GM23338 (cell line): ENCODE results near the gene ARHGEF16. TPM values are rescaled to one million over a fixed set of nuclear protein-coding genes. Genes with fewer than 3 reads are reported as not detected.

ENCODE experiments used
- ATAC-seq: fragments of 200-7000 bp; cut with Tn5 transposase; 3 replicates; pipeline ENCODE4 v1.9.1; 2020
- DNase-seq: peaks from one replicate; pipeline ENCODE4 v3.0.0-alpha.2; 2015; ENCODE audit warnings: low spot score
- H2AFZ ChIP-seq: fragments of 200-600 bp; sonication (generic); 2 replicates; pipeline ENCODE4 v1.8.0; 2016; ENCODE audit warnings: antibody characterized with exemption, mild to moderate bottlenecking, moderate library complexity
- H3F3A ChIP-seq: fragments of 200-600 bp; sonication (generic); replicated peaks from 2 replicates; pipeline ENCODE4 v1.8.0; 2017; ENCODE audit warnings: antibody characterized with exemption, mixed run types, low read depth
- H3K27ac ChIP-seq: fragments of 200-600 bp; sonication (generic); 2 replicates; pipeline ENCODE4 v1.6.1; 2016; ENCODE audit warnings: low read depth
- H3K27me3 ChIP-seq: fragments of 200-600 bp; sonication (generic); 2 replicates; pipeline ENCODE4 v1.8.0; 2016; ENCODE audit warnings: mild to moderate bottlenecking, mixed run types, moderate library complexity; ENCODE audit not compliant: insufficient read depth
- H3K36me3 ChIP-seq: fragments of 200-600 bp; sonication (generic); 2 replicates; pipeline ENCODE4 v1.8.0; 2016; ENCODE audit warnings: mild to moderate bottlenecking; ENCODE audit not compliant: insufficient read depth
- H3K4me1 ChIP-seq: fragments of 200-600 bp; sonication (generic); 2 replicates; pipeline ENCODE4 v1.8.0; 2016; ENCODE audit warnings: mild to moderate bottlenecking, moderate library complexity; ENCODE audit not compliant: insufficient read depth
- H3K4me2 ChIP-seq: fragments of 200-600 bp; sonication (generic); 2 replicates; pipeline ENCODE4 v1.7.1; 2017; ENCODE audit warnings: mixed run types
- H3K4me3 ChIP-seq: fragments of 200-600 bp; sonication (generic); 2 replicates; pipeline ENCODE4 v1.6.1; 2016; ENCODE audit warnings: mixed run types
- H3K79me2 ChIP-seq: fragments of 200-600 bp; sonication (generic); replicated peaks from 2 replicates; pipeline ENCODE4 v1.8.0; 2017; ENCODE audit warnings: mild to moderate bottlenecking; ENCODE audit not compliant: insufficient read depth
- H3K9me2 ChIP-seq: fragments of 200-600 bp; sonication (generic); 2 replicates; pipeline ENCODE4 v1.8.0; 2017; ENCODE audit not compliant: insufficient read depth
- H4K20me1 ChIP-seq: fragments of 200-600 bp; sonication (generic); replicated peaks from 2 replicates; pipeline ENCODE4 v1.8.0; 2017; ENCODE audit warnings: mild to moderate bottlenecking; ENCODE audit not compliant: insufficient read depth
- H3K27ac Mint-ChIP-seq: 2 replicates; pipeline ENCODE4 v1.8.0; 2020; ENCODE audit warnings: inconsistent platforms, mild to moderate bottlenecking, moderate library complexity, mixed read lengths
- H3K27me3 Mint-ChIP-seq: 3 replicates; pipeline ENCODE4 v1.8.0; 2022; ENCODE audit warnings: low read depth, mild to moderate bottlenecking, moderate library complexity, mixed read lengths, inconsistent platforms; ENCODE audit not compliant: insufficient read depth, poor library complexity
- H3K36me3 Mint-ChIP-seq: 3 replicates; pipeline ENCODE4 v1.8.0; 2021; ENCODE audit warnings: low read depth, mild to moderate bottlenecking, inconsistent platforms, moderate library complexity, mixed read lengths
- H3K4me1 Mint-ChIP-seq: 3 replicates; pipeline ENCODE4 v1.8.0; 2020; ENCODE audit warnings: mild to moderate bottlenecking, inconsistent platforms, mixed read lengths
- H3K4me3 Mint-ChIP-seq: 3 replicates; pipeline ENCODE4 v1.8.0; 2021; ENCODE audit warnings: moderate library complexity, mild to moderate bottlenecking, inconsistent platforms, mixed read lengths
- H3K9me3 Mint-ChIP-seq: 3 replicates; pipeline ENCODE4 v1.8.0; 2020; ENCODE audit warnings: moderate library complexity, mild to moderate bottlenecking, inconsistent platforms, mixed read lengths
- CREB1 ChIP-seq: fragments of 250-450 bp; sonication (Bioruptor Pico); IDR thresholded peaks from 2 replicates; pipeline ENCODE4 v1.5.0; 2020; ENCODE audit warnings: low read depth, mild to moderate bottlenecking, moderate library complexity
- EZH2 ChIP-seq: fragments of 200-600 bp; sonication (generic); IDR thresholded peaks from one replicate; pipeline ENCODE4 v1.8.0; 2017; ENCODE audit warnings: antibody characterized with exemption, mild to moderate bottlenecking, low read depth; ENCODE audit not compliant: unreplicated experiment
- JUNB ChIP-seq: IDR thresholded peaks from one replicate; pipeline ENCODE4 v1.6.1; 2016; ENCODE audit warnings: antibody characterized with exemption; ENCODE audit not compliant: unreplicated experiment
- POLR2AphosphoS5 ChIP-seq: IDR thresholded peaks from 2 replicates; pipeline ENCODE4 v1.6.1; 2016; ENCODE audit warnings: antibody characterized with exemption, low read depth
- REST ChIP-seq: IDR thresholded peaks from one replicate; pipeline ENCODE4 v1.6.1; 2018; ENCODE audit warnings: antibody characterized with exemption; ENCODE audit not compliant: unreplicated experiment
- STAT1 ChIP-seq: IDR thresholded peaks from one replicate; pipeline ENCODE4 v1.6.1; 2016; ENCODE audit warnings: antibody characterized with exemption; ENCODE audit not compliant: unreplicated experiment
- ZNF114 ChIP-seq: fragments of 250-450 bp; sonication (Bioruptor Pico); IDR thresholded peaks from 2 replicates; pipeline ENCODE4 v1.5.0; 2020; ENCODE audit warnings: mild to moderate bottlenecking, moderate library complexity
- polyA plus RNA-seq: library from polyadenylated mRNA; unstranded; fragments of >200 nt; fragmentation: Nextera tagmentation; extraction: Ambion mirVana; gene quantifications from 2 replicates; pipeline ENCODE4 v1.2.1, GENCODE V29; 2016
- total RNA-seq: library from RNA; depleted of rRNA; stranded (reverse); fragments of >200 nt; shearing (Covaris generic); gene quantifications from 2 replicates; pipeline ENCODE4 v1.2.3, GENCODE V29; 2014
- TF ChIP-seq, protein P1 (sequence below): fragments of 250-450 bp; sonication (Bioruptor Pico); IDR thresholded peaks from 2 replicates; pipeline ENCODE4 v1.5.0; 2020; ENCODE audit warnings: mild to moderate bottlenecking, moderate library complexity

ARHGEF16 gene
- total and polyA plus RNA-seq, 2 experiments from 2014 or later = 12.2 to 29.3 TPM

DNA sequence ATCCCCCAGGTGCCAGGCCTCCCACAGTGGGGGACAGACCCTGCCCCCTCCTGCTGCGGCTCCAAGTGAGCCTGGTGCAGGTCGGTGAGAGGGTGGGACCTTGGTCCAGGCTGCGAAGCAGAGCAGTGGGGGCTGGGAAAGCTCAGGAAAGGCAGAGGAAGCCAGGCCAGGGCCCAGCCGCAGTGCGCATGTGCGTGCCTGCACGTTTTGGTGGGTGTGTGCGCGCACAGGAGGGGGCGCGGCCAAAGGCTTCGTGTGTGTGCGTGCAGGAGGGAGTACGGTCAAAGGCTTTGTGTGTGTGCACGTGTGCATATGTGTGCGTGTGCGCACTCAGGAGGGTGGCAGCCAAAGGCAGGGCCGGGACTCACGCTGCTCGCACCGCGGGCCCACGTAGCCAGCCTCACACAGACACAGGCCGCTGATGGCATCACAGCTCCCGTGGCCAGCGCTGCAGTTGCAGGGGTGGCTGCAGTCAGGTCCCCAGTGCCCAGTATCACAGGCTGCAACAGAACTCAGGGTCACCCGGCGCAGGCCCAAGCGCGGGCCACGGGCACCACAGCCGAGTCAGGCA is 45.9 kb downstream of the ARHGEF16 start:
- H2AFZ ChIP-seq = no peak overlapping the region
- H3K79me2 ChIP-seq = no peaks in the 10 kb centered on the region
- ATAC-seq (no peak), DNase-seq (no peak)
- H3K4me1 Mint-ChIP-seq = no peaks in the 10 kb centered on the region
- peaks cover 7% of the 10 kb centered on the region for H3K27me3 Mint-ChIP-seq
- H3K4me1 ChIP-seq = no peaks in the 10 kb centered on the region
- H4K20me1 ChIP-seq = no peaks in the 10 kb centered on the region; the same call in 1 of the 2 replicates
- H3K9me3 Mint-ChIP-seq = no peaks in the 10 kb centered on the region
- H3K27ac Mint-ChIP-seq = no peak overlapping the region
- no peaks in the 10 kb centered on the region for H3K27me3 ChIP-seq
- no peak overlapping the region for H3K4me3 Mint-ChIP-seq
- H3K4me2 ChIP-seq = no peak overlapping the region
- no peak overlapping the region for H3K27ac ChIP-seq
- no peaks in the 10 kb centered on the region for H3K9me2 ChIP-seq
- no peaks in the 10 kb centered on the region for H3K36me3 ChIP-seq
- no peaks in the 10 kb centered on the region for H3K36me3 Mint-ChIP-seq
- no peak for TF ChIP-seq POLR2AphosphoS5
- no peak for TF ChIP-seq STAT1
- no peak for TF ChIP-seq EZH2
- no peak for TF ChIP-seq ZNF114 (CRISPR knock-in tag)
- TF ChIP-seq CREB1 = no peak
- no peak for TF ChIP-seq JUNB
- no peak for TF ChIP-seq REST
- TF ChIP-seq, protein P1, sequence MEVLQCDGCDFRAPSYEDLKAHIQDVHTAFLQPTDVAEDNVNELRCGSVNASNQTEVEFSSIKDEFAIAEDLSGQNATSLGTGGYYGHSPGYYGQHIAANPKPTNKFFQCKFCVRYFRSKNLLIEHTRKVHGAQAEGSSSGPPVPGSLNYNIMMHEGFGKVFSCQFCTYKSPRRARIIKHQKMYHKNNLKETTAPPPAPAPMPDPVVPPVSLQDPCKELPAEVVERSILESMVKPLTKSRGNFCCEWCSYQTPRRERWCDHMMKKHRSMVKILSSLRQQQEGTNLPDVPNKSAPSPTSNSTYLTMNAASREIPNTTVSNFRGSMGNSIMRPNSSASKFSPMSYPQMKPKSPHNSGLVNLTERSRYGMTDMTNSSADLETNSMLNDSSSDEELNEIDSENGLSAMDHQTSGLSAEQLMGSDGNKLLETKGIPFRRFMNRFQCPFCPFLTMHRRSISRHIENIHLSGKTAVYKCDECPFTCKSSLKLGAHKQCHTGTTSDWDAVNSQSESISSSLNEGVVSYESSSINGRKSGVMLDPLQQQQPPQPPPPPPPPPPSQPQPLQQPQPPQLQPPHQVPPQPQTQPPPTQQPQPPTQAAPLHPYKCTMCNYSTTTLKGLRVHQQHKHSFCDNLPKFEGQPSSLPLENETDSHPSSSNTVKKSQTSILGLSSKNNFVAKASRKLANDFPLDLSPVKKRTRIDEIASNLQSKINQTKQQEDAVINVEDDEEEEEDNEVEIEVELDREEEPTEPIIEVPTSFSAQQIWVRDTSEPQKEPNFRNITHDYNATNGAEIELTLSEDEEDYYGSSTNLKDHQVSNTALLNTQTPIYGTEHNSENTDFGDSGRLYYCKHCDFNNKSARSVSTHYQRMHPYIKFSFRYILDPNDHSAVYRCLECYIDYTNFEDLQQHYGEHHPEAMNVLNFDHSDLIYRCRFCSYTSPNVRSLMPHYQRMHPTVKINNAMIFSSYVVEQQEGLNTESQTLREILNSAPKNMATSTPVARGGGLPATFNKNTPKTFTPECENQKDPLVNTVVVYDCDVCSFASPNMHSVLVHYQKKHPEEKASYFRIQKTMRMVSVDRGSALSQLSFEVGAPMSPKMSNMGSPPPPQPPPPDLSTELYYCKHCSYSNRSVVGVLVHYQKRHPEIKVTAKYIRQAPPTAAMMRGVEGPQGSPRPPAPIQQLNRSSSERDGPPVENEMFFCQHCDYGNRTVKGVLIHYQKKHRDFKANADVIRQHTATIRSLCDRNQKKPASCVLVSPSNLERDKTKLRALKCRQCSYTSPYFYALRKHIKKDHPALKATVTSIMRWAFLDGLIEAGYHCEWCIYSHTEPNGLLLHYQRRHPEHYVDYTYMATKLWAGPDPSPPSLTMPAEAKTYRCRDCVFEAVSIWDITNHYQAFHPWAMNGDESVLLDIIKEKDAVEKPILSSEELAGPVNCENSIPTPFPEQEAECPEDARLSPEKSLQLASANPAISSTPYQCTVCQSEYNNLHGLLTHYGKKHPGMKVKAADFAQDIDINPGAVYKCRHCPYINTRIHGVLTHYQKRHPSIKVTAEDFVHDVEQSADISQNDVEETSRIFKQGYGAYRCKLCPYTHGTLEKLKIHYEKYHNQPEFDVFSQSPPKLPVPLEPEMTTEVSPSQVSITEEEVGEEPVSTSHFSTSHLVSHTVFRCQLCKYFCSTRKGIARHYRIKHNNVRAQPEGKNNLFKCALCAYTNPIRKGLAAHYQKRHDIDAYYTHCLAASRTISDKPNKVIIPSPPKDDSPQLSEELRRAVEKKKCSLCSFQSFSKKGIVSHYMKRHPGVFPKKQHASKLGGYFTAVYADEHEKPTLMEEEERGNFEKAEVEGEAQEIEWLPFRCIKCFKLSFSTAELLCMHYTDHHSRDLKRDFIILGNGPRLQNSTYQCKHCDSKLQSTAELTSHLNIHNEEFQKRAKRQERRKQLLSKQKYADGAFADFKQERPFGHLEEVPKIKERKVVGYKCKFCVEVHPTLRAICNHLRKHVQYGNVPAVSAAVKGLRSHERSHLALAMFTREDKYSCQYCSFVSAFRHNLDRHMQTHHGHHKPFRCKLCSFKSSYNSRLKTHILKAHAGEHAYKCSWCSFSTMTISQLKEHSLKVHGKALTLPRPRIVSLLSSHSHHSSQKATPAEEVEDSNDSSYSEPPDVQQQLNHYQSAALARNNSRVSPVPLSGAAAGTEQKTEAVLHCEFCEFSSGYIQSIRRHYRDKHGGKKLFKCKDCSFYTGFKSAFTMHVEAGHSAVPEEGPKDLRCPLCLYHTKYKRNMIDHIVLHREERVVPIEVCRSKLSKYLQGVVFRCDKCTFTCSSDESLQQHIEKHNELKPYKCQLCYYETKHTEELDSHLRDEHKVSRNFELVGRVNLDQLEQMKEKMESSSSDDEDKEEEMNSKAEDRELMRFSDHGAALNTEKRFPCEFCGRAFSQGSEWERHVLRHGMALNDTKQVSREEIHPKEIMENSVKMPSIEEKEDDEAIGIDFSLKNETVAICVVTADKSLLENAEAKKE = no peak
- no peak overlapping the region for H3K4me3 ChIP-seq
- H3F3A ChIP-seq = no peaks in the 10 kb centered on the region
